ENCODE measurements around the gene WHAMM.

The WHAMM gene

DNA sequence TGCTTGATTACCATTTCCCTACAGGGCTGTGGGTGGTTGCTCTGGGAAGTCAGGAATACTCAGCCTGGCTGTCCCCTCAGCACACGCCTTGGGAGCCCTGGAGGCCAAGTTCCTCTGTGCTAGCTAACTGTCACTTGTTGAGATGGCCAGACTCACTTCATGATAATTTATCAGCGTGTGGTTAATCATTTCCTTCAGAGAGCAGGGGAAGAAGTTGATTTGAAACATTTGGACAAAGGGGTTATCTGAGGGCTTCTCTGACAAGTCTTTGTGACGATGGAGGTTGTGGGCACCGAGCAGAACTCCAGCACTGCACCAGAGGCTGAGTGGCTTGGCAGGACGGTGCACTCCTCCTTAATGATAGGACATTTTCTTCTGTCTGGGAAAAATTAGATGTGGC, 61.9 kb downstream of the WHAMM start:
- DNase-seq: no peak

GRCh38 chr15:82871832-82872484, 62.5 kb downstream of the WHAMM start:
- no peak for DNase-seq

DNA sequence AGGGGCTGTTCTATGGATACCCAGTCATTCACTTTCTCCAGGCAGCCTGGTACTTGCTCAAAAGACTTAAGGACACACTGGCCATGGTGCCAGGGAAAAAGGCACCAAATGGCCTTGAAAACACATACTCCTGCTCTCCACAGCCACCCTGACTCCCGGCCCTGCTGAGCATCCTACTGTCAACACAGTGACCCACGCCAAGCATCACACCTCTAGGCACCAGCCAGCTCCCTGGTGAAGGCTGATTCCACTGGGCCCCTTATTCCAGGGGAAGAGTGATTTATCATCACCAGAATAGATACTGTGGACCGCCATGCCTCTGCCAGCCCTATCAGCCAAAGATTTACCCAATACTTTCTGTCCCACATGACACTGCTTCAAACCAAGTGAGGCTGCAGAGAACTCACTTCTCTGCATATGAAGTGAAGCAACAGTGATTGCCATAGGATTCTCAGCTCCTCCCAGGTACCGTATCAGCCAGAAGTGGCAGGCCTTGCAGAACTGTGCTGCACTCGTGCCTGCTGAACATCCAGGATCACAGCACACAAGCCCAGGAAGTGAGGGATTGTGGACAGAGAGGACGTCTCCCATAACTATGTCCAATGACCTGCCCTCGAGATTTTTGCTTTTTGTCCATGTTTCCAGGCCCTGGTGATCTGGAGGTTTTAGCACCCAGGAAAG, 63.7 kb downstream of the WHAMM start:
- no peak for DNase-seq

- DNase-seq: no peak
Measured at GRCh38 chr15:82874267-82874666, 64.8 kb downstream of the WHAMM start.

- no peak for DNase-seq
Measured at GRCh38 chr15:82874961-82875360, 65.5 kb downstream of the WHAMM start.

DNA sequence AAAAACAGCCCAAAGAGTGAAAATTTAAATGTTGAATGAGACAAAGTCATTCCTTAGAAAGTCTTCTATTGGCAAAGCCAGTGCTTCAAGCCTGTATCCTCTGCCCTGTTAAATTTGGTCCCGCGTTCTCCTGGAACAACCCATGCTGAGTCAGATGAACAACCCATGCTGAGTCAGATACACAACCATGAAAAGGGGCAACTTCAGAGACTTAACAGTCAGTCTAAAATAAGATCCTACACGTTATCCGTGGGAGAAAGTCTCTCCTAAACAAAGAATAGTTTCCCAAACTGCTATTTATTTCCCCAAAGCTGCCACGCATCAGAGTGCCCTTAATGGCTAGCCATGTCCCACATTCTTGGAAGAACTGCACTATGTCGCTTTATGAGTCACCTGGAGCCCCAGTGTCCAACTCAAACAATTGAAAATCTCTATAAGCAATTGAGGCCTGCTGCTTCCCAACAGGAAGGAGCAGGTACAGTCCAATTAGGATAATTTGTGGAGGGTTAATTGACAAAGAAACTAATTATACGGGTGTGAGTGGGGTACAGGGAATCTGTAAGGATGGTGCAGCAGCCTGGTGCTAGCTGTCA, 66.1 kb downstream of the WHAMM start:
- no peak for DNase-seq

DNA sequence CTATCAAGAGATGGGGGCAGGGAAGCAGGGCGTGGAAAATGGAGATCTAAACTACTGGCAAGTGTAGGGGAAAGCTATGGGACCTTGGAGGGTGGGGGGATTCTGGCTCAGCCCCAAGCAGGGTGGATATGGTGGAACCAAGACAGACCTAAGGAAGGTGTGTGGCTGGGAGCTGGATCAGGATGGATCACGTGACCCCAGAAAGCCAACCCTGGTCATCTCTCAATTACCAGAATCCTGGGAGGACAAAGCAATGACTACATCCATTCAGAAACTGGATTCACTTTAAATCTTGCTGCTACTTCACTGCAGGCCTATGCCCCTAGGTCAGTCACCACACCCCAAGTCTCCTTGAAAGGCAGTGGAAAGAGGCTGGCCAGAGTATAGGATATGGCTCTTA, 68.4 kb downstream of the WHAMM start:
- DNase-seq: no peak

GRCh38 chr15:82878325-82878724, 68.9 kb downstream of the WHAMM start:
- no peak for DNase-seq

- DNase-seq: no peak
Measured at GRCh38 chr15:82880704-82881103, 71.3 kb downstream of the WHAMM start.

GRCh38 chr15:82881747-82882146, 72.3 kb downstream of the WHAMM start:
- no peak for DNase-seq

- no peak for DNase-seq
Measured at GRCh38 chr15:82882273-82882928, 73.0 kb downstream of the WHAMM start.

Measured in NCI-H1436 (cell line).